ENCODE data around the gene AFDN.

Gene AFDN

DNA sequence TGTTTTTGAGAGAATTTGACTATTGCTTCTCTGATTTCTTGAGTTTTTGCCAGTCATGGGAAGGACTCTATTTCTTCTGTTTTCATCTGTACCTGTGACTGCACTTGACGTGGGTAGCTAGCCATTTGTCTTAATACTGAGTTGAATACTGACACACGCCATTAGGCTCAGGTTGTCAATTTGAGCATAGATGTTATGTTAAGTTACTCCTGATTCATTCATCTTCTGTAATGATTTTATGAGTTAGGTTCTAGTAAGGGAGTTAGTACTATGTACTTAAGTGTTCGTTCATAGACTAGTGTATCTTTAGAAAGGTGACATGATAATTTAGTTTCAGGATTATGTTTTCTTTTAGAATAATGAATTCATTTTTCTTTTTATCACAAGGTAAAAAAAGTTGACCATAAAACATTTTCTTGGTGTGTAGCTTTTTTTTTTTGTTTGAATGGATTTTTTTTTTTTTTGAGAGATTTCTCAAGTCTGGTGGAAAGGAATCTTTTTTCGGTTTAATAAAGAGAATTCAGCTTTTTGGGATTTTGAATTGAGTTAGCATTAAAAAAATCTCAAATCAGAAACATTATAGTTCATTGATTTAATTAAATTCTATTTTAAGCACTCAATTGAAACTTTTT lies 1.7 kb downstream of the AFDN start:
- H3K4me3 ChIP-seq, result peak overlapping the region; percentile 94

DNA sequence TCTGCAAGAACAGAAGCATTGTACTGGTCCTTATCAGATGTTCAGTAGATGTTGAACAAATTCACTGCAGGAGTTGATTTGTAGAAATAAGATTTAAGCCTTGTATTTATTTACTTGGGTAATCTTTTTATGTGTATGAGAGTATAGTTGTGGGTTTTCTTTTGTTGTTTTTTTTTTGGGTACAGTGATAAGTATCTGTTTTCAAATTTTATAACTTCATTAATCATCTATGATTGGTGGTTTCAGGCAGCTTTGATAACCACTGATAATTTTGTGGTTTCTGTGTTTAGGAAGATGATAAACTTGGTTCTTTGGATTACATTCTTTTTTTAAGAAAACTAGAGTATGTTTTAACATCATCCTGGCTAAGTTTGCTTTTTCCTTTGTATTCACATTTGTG lies 2.8 kb downstream of the AFDN start:
- no peak overlapping the region for H3K4me3 ChIP-seq
- no peak for DNase-seq (ENCODE audit: low spot score)
- TF ChIP-seq, protein P1, sequence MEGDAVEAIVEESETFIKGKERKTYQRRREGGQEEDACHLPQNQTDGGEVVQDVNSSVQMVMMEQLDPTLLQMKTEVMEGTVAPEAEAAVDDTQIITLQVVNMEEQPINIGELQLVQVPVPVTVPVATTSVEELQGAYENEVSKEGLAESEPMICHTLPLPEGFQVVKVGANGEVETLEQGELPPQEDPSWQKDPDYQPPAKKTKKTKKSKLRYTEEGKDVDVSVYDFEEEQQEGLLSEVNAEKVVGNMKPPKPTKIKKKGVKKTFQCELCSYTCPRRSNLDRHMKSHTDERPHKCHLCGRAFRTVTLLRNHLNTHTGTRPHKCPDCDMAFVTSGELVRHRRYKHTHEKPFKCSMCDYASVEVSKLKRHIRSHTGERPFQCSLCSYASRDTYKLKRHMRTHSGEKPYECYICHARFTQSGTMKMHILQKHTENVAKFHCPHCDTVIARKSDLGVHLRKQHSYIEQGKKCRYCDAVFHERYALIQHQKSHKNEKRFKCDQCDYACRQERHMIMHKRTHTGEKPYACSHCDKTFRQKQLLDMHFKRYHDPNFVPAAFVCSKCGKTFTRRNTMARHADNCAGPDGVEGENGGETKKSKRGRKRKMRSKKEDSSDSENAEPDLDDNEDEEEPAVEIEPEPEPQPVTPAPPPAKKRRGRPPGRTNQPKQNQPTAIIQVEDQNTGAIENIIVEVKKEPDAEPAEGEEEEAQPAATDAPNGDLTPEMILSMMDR (IDR thresholded peaks at IDR 0.05), result no peak
- no peak overlapping the region for H3K27ac ChIP-seq

More for the DNA sequence above, 1.7 kb downstream of the AFDN start:
- no peak for DNase-seq (ENCODE audit: low spot score)
- TF ChIP-seq, protein P1 (IDR thresholded peaks at IDR 0.05), result no peak
- no peak overlapping the region for H3K27ac ChIP-seq

DNA sequence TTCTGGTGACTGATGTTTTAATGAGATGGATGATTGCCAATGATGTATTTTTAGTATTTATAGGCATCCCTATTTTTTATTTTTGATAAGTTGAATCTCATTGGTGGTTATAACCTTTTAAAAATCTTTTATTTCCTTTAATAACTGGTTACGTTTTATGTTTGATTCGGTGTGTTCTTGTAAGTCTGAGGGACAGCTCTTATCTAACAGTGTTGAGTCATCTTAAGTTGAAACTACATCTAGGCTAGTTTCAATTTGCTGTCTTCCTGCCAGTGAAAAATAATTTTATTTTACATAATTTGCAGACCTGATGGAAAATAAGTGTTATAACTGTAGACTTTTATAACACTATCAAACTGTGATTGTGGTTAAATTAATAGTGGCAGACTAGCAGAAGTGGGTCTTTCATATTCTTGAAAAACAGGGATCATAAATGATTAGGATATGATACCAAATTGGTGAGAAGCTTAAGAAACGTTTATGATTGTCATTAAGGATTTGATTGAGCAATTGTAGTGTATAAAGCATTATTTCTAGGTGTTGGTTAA lies 4.6 kb downstream of the AFDN start:
- TF ChIP-seq, protein P1 (IDR thresholded peaks at IDR 0.05), result no peak
- no peak overlapping the region for H3K4me3 ChIP-seq
- DNase-seq (ENCODE audit: low spot score), result no peak
- H3K27ac ChIP-seq, result no peak overlapping the region

DNA sequence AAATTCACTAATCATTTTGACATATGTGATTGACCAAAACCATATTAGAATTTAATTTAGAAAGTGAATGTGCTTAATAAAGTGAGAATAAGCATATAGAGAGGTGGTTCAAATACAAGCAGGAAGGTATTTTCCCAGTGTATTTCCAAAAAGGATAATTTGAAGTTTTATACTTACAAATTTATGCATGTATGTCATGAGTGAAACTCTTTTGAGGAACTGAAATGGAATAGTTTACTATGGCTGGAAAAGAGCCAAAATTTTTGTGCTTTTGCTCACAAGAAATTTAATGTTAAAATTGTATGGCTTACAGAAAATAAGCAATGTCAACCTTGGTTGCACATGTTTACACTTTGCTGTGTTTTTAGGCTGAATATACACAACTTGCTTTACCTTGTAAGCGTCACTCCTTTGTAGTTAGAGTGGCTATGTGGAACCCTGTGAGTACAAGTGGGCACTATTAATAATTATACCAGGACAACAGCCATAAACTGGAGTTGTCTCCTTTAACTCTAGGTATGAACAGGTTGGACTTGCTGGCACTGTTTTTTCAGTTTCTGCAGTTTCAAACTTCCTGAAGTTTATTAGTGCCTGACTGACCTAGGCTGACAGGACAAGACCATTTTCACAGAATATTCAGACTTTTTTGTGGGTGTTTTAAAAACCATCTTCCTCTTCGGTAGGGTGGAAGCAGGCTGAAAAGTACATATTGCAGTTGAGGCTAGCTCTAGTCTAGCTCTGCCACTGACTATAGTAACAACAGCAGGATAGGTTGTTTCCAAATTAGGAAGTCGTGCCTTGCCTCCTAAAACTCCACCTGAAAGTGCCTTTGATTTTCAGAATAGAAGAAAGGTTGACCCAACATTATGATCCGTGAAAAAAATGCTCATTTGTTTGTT lies 6.0 kb downstream of the AFDN start:
- H3K27ac ChIP-seq, result no peak overlapping the region
- TF ChIP-seq, protein P1 (IDR thresholded peaks at IDR 0.05), result no peak
- H3K4me3 ChIP-seq, result no peak overlapping the region
- no peak for DNase-seq (ENCODE audit: low spot score)

DNA sequence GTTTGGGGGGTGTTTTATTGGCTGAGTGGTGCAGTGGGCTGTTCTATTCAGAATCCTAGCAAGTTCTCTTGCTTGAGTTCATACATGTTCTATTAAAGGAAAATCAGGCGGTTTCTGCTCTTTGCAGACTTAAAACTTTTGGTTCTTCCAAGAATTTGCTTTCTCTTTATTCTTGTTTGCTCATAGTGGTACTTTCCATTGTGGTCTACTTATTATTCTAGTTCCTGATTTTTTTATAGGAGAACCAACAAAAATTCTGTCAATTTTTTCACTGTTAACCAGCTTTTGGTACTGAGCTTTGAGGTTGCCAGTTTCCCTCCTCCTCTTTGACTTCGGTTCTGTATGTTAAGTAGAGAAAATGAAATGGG lies 6.7 kb downstream of the AFDN start:
- Histone ChIP-seq H3K4me3 (no peak overlapping the region), H3K27ac (no peak overlapping the region)
- TF ChIP-seq, protein P1 (IDR thresholded peaks at IDR 0.05), result no peak
- no peak for DNase-seq (ENCODE audit: low spot score)

DNA sequence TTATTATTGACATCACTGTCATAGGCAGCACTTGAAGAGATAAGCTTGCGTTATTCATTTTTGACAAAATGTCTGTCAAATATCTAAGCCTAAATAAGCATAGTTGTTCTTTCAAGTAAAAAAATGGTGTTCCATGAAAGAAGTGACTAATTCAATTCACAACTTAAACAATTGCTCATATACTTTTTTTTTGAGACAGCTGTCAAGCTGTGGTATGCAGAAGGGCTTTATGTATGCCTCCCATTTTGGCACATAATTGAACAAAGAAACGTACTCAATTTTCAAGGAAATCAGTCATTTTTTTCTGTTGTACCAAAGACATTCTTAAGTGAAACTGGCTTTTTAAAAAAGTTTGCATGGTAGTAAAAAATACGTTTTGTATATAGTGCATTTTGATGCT lies 8.5 kb downstream of the AFDN start:
- DNase-seq (ENCODE audit: low spot score), result no peak
- TF ChIP-seq, protein P1 (IDR thresholded peaks at IDR 0.05), result no peak
- H3K4me3 ChIP-seq, result no peak overlapping the region
- H3K27ac ChIP-seq, result no peak overlapping the region

Measured in coronary artery (tissue), 2 donors.